BLaER1 treated with 17β-estradiol and CSF1 and Interleukin-3, amounts not matched to agents 10 nM and 100 nM (cell line): ENCODE results near the gene CREB5.

Experiments
- H3K27ac ChIP-seq, 11 experiments: shearing (Covaris generic); formaldehyde crosslinking; 2 replicates each; pipeline ENCODE4 v1.8.1; 2022
- H3K27me3 ChIP-seq, 11 experiments: shearing (Covaris generic); formaldehyde crosslinking; 2 replicates each; pipeline ENCODE4 v1.8.1; 2022
- H3K36me3 ChIP-seq, 11 experiments: shearing (Covaris generic); formaldehyde crosslinking; 2 replicates each; pipeline ENCODE4 v1.8.1; 2022
- H3K4me1 ChIP-seq, 10 experiments: shearing (Covaris generic); formaldehyde crosslinking; 2 replicates each; pipeline ENCODE4 v1.8.1; 2022
- H3K4me2 ChIP-seq, 11 experiments: shearing (Covaris generic); formaldehyde crosslinking; 2 replicates each; pipeline ENCODE4 v1.8.1; 2022
- H3K4me3 ChIP-seq, 10 experiments: shearing (Covaris generic); formaldehyde crosslinking; 2 replicates each; pipeline ENCODE4 v1.8.1; 2022
- H3K9ac ChIP-seq, 11 experiments: shearing (Covaris generic); formaldehyde crosslinking; 2 replicates each; pipeline ENCODE4 v1.8.1; 2022
- H3K9me3 ChIP-seq, 11 experiments: shearing (Covaris generic); formaldehyde crosslinking; replicated peaks in 1 of 11; 2 replicates each; pipeline ENCODE4 v1.8.1; 2022
- H4K20me1 ChIP-seq, 11 experiments: shearing (Covaris generic); formaldehyde crosslinking; 2 replicates each; pipeline ENCODE4 v1.8.1; 2022
- Cebpa-rat ChIP-seq, 11 experiments: shearing (Covaris generic); IDR thresholded peaks; 2 replicates each; pipeline ENCODE4 v1.8.1; 2022

The CREB5 gene

DNA sequence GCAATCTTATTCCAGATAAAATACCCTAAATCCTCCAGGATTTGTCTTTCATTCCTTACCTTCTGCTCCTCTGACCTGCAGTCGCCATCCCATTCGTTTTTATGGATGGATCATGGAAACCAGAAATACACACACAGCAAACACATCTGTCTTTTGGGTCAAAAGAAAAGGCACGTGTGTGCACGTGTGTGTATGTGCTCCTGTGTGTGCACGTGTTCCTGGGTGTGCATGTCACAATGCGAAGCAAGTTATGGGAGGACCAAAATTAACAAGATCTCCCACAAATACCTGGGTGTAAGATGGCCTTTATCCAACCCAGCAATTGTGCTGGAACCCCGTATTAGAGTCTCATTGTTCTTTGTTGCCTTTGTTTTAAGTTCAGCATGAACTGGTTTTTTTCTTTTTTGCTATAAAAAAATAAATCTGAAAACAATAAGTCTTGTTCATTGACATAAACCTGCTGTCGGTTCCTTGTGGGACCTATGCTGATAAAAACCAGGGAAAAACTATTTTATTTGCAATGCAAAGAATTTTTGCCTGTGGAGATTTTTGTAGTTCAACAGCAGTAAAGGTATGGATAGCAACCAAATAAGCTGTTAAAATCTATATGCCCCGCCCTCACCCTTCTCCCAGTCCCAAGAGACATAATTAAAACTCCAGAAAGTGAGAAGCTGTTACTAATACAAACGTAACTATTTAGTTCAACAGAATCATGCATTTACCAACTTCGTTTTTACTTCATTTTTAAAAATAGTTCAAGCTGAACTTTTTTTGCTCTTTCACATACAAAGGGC lies 229.6 kb downstream of the CREB5 start:
- no peak overlapping the region for H3K27ac ChIP-seq
- H3K9ac ChIP-seq, result no peak overlapping the region
- no peaks in the 10 kb centered on the region for H4K20me1 ChIP-seq
- no peaks in the 10 kb centered on the region for H3K4me1 ChIP-seq
- H3K27me3 ChIP-seq, result no peaks in the 10 kb centered on the region
- peaks cover 0 to under 1% (median 0%) of the 10 kb centered on the region in 11 experiments; a peak in 1 of 22 replicates for H3K9me3 ChIP-seq
- no peak overlapping the region for H3K4me3 ChIP-seq
- H3K4me2 ChIP-seq, result no peak overlapping the region
- H3K36me3 ChIP-seq, result no peaks in the 10 kb centered on the region
- no peak for TF ChIP-seq Cebpa-rat (IDR thresholded peaks at IDR 0.05)

DNA sequence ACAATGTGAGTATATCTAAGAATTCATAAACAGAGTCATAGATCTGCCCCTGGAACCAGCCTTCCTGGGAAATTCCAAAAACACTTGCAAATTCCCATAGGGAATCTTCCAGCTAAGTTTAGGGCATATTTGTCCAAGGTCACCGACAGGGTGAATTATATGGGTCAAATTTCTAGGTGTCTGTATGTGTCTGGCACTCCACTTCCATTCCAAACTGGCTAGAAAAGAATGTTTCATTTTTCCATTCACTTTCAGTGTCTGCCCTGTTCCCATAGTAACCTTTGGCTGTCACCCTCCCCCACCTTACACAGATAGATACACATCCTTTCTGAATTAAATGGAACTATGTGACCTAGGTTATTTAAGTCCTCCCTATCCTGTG lies 230.9 kb downstream of the CREB5 start:
- no peaks in the 10 kb centered on the region for H4K20me1 ChIP-seq
- no peak overlapping the region for H3K4me2 ChIP-seq
- H3K27me3 ChIP-seq, result no peaks in the 10 kb centered on the region
- no peaks in the 10 kb centered on the region for H3K36me3 ChIP-seq
- H3K4me1 ChIP-seq, result no peaks in the 10 kb centered on the region
- TF ChIP-seq Cebpa-rat (IDR thresholded peaks at IDR 0.05), result no peak
- no peak overlapping the region for H3K9ac ChIP-seq
- H3K4me3 ChIP-seq, result no peak overlapping the region
- peaks cover 0 to 4% (median 0%) of the 10 kb centered on the region in 11 experiments; a peak in 2 of 22 replicates for H3K9me3 ChIP-seq
- no peak overlapping the region for H3K27ac ChIP-seq

DNA sequence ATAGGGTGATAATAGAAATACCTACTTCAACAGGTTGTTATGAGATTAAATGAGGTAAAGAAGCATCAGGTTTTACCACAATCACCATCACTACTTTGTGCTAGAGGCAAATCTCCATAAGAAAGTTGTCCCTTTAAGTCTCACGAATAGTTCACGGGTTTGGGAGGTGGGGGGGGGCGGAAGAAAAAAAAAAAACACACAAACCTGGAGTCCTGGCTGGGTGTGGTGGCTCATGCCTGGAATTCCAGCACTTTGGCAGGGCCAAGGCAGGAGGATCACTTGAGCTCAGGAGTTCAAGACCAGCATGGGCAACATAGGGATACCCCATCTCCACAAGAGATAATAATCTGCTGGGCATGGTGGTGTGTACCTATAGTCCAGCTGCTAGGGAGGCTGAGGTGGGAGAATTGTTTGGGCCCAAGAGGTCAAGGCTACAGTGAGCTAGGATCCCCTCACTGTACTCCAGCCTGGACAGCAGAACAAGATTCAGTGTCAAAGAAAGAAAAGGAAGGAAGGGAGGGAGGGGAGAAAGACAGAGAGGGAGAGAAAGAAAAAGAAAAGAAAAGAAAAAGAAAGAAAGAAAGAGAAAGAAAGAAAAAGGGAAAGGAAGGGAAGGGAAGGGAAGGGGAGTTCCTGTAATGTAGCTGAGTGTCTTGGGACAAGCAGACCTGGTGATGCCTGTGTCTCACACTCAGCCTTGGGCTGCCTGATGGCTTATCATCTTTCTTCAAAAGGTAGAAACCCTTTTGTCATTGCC lies 231.4 kb downstream of the CREB5 start:
- Histone ChIP-seq H4K20me1 (no peaks in the 10 kb centered on the region), H3K9me3 (peaks cover 0 to 4% (median 0%) of the 10 kb centered on the region in 11 experiments; a peak in 2 of 22 replicates), H3K4me3 (no peak overlapping the region), H3K27ac (no peak overlapping the region), H3K9ac (no peak overlapping the region), H3K4me1 (no peaks in the 10 kb centered on the region), H3K4me2 (no peak overlapping the region), H3K36me3 (no peaks in the 10 kb centered on the region), H3K27me3 (no peaks in the 10 kb centered on the region)
- TF ChIP-seq Cebpa-rat (IDR thresholded peaks at IDR 0.05), result no peak

DNA sequence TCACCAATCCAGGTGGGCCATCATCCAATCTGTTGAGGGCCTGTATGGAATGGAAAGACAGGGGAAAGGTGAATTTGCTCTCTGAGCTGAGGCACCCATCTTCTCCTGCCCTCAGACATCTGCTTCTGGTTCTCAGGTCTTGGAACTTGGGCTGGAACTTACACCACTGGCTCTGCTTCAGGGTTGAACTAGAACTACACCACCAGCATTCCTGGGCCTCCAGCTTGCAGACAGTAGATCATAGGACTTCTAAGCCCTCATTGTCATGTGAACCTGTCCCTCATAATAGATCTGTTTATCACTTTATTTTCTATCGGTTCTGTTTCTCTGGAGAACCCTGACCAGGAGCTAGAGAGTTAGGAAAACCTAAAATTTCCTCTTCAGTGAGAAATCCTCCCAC lies 233.5 kb downstream of the CREB5 start:
- H3K27me3 ChIP-seq, result no peaks in the 10 kb centered on the region
- no peak overlapping the region for H3K27ac ChIP-seq
- TF ChIP-seq Cebpa-rat (IDR thresholded peaks at IDR 0.05), result no peak
- peaks cover 0 to 4% (median 0%) of the 10 kb centered on the region in 11 experiments; a peak in 2 of 22 replicates for H3K9me3 ChIP-seq
- H3K4me3 ChIP-seq, result no peak overlapping the region
- no peaks in the 10 kb centered on the region for H3K36me3 ChIP-seq
- H3K9ac ChIP-seq, result no peak overlapping the region
- no peaks in the 10 kb centered on the region for H3K4me1 ChIP-seq
- H3K4me2 ChIP-seq, result no peak overlapping the region
- H4K20me1 ChIP-seq, result no peaks in the 10 kb centered on the region

DNA sequence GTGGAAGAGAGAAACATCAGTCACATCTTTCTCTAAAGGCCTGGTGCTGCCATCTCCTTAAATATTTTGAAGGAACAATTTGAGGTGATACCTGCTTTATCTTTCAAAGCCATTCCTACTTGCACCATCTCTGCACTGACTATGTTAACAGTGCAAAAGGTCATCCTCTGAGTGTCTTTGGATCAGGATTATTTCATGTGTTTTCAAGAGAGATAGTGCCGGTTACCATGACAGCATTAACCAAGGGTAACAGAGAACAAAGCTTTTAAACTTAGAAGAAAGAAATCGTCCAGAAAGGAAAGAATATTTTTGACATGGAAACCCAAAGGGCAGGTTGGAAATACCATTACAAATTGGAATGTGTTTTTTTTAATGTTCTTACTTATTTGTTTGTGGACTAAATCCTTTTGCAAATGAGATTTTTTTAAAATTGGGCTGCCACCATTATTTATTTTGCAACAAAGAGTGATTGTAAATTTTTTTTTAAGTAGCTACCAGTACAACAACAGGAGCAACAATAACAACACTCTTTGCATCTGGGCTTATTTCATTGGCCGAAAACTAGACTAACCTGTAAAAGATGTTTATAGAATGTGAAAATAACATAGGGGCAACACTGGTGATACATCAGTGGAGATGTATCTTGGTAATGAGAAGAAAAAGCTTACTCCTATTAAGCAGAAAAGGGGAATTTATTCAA lies 234.2 kb downstream of the CREB5 start:
- H3K4me1 ChIP-seq, result no peaks in the 10 kb centered on the region
- H3K9ac ChIP-seq, result no peak overlapping the region
- TF ChIP-seq Cebpa-rat (IDR thresholded peaks at IDR 0.05), result no peak
- no peak overlapping the region for H3K4me2 ChIP-seq
- H3K9me3 ChIP-seq, result peaks cover 0 to 4% (median 0%) of the 10 kb centered on the region in 11 experiments; a peak in 2 of 22 replicates
- H3K27me3 ChIP-seq, result no peaks in the 10 kb centered on the region
- no peaks in the 10 kb centered on the region for H4K20me1 ChIP-seq
- no peak overlapping the region for H3K27ac ChIP-seq
- no peaks in the 10 kb centered on the region for H3K36me3 ChIP-seq
- no peak overlapping the region for H3K4me3 ChIP-seq

DNA sequence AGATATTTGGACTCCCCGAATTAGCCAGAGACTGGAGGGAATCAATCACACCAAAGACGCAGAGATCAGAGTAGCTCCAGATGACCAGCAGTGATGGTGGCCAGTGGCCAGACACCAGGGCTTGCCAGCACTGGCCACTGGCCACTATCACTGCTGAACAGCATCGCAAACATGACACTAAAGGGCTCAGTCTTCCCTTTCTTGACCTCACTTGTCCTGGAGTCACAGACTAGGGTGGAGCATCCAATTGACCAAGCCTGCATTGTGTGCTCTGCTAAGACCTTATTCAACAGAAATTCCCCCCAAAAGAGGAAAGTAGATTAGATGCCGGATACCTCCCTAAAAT lies 234.7 kb downstream of the CREB5 start:
- H3K4me1 ChIP-seq, result no peaks in the 10 kb centered on the region

DNA sequence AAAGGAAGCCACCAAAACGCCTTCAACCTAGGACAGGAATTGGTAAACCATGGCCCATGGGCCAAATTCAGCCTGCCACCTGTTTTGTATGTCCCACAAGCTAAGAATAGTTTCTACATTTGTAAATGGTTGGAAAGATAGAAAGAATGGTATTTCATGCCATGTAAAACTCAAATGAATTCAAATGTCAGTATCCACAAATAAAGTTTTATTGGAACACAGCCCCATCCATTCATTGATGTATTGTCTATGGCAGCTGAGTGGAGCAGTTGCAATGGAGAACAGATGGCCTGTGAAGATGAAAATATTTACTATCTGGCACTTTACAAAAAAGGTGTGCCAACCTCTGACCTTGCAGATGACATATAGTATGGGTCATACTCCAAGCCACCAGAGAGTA lies 236.9 kb downstream of the CREB5 start:
- H3K4me3 ChIP-seq, result no peak overlapping the region
- H3K4me2 ChIP-seq, result no peak overlapping the region
- H3K9me3 ChIP-seq, result peaks cover 0 to 4% (median 0%) of the 10 kb centered on the region in 11 experiments; a peak in 2 of 22 replicates
- H3K36me3 ChIP-seq, result no peaks in the 10 kb centered on the region
- H3K27ac ChIP-seq, result no peak overlapping the region
- H3K27me3 ChIP-seq, result no peaks in the 10 kb centered on the region
- no peaks in the 10 kb centered on the region for H3K4me1 ChIP-seq
- TF ChIP-seq Cebpa-rat (IDR thresholded peaks at IDR 0.05), result no peak
- no peaks in the 10 kb centered on the region for H4K20me1 ChIP-seq
- H3K9ac ChIP-seq, result no peak overlapping the region

More for the DNA sequence above, 234.7 kb downstream of the CREB5 start:
- TF ChIP-seq Cebpa-rat (IDR thresholded peaks at IDR 0.05), result no peak
- Histone ChIP-seq H3K36me3 (no peaks in the 10 kb centered on the region), H4K20me1 (no peaks in the 10 kb centered on the region), H3K4me2 (no peak overlapping the region), H3K9me3 (peaks cover 0 to 4% (median 0%) of the 10 kb centered on the region in 11 experiments; a peak in 2 of 22 replicates), H3K9ac (no peak overlapping the region), H3K27me3 (no peaks in the 10 kb centered on the region), H3K27ac (no peak overlapping the region), H3K4me3 (no peak overlapping the region)

DNA sequence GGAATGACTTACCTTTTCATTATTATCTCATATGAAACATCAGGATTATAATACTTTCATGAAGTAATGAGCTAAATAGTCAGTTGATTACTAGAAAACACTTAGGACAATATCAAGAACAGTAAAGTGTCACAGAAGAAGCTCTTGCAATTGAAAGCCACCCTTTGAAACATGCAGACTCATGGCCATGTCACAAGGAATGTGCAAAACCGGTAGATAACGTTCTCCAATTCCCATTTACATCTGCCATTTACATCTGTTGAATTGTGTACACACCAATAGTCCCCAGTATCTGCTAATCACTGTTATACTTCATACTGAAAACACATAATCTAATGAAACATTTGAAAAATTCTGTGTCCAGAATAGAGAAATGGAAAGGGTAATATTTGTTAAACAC lies 237.5 kb downstream of the CREB5 start:
- no peak overlapping the region for H3K9ac ChIP-seq
- H3K4me1 ChIP-seq, result no peaks in the 10 kb centered on the region
- TF ChIP-seq Cebpa-rat (IDR thresholded peaks at IDR 0.05), result no peak
- no peaks in the 10 kb centered on the region for H4K20me1 ChIP-seq
- H3K4me2 ChIP-seq, result no peak overlapping the region
- H3K4me3 ChIP-seq, result no peak overlapping the region
- H3K27me3 ChIP-seq, result no peaks in the 10 kb centered on the region
- H3K9me3 ChIP-seq, result peaks cover 0 to 4% (median 0%) of the 10 kb centered on the region in 11 experiments; a peak in 2 of 22 replicates
- no peaks in the 10 kb centered on the region for H3K36me3 ChIP-seq
- no peak overlapping the region for H3K27ac ChIP-seq

DNA sequence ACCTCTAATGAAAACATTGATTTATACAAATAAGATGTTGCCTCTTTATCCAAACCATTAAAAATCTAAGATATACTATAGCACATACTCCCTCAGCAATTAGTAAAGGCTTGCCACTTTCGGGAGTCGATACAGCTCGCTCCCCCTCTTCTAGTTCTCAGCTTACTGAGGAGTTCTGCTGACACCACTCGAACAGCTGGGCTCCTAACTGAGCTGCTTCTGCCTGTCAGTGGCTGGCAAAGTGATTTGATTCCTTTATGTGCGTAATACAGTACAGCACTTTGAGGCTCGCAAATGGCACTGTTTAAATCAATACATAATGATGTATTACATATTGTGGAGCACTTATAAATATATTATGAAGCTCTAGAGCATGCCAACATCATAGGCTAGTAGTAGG lies 241.8 kb downstream of the CREB5 start:
- H3K27me3 ChIP-seq, result no peaks in the 10 kb centered on the region
- no peak for TF ChIP-seq Cebpa-rat (IDR thresholded peaks at IDR 0.05)
- H3K36me3 ChIP-seq, result peaks cover 0 to under 1% (median 0%) of the 10 kb centered on the region in 11 experiments; a peak in 1 of 22 replicates
- no peak overlapping the region for H3K4me3 ChIP-seq
- H3K9me3 ChIP-seq, result peaks cover 0 to 7% (median 2%) of the 10 kb centered on the region in 11 experiments; a peak in 18 of 22 replicates
- H4K20me1 ChIP-seq, result no peaks in the 10 kb centered on the region
- H3K27ac ChIP-seq, result no peak overlapping the region
- no peak overlapping the region for H3K4me2 ChIP-seq
- H3K9ac ChIP-seq, result no peak overlapping the region
- peaks cover 0 to 11% (median 4%) of the 10 kb centered on the region in 10 experiments; a peak in 10 of 20 replicates for H3K4me1 ChIP-seq
